ENCODE results near the gene STARD3.
"Not testable (repeated sequence)": the region's sequence is repeated elsewhere in the genome, so short reads cannot be mapped to it uniquely, and the experiment has no call there.

STARD3 gene

DNA sequence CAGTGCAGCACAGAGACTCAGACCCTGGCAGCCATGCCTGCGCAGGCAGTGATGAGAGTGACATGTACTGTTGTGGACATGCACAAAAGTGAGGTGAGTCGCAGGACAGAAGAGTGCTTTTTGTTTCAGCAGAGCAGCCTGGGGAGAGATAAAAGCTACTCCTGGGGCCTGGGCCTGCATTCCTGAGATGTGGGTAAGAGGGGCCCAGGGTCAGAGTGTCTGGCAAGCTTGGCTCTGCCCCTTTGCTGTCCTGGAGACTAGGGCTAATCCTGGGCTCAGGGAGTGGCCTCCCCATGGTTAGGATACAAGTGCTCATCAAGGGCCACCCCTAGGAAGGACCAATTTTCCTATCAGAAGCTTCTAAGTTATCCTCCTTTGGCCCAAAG is 58.1 kb downstream of the STARD3 start:
- Histone ChIP-seq H3K27ac (ENCODE audit: low read depth in 2 of 2, low read length in 2 of 2) (peak overlapping the region; percentile 51 to 65), H3K36me3 (ENCODE audit: control insufficient read depth in 2 of 2, insufficient read depth in 2 of 2, low read length in 2 of 2) (no peaks in the 10 kb centered on the region), H3K4me3 (ENCODE audit: low read length in 2 of 2) (no peak overlapping the region)

DNA sequence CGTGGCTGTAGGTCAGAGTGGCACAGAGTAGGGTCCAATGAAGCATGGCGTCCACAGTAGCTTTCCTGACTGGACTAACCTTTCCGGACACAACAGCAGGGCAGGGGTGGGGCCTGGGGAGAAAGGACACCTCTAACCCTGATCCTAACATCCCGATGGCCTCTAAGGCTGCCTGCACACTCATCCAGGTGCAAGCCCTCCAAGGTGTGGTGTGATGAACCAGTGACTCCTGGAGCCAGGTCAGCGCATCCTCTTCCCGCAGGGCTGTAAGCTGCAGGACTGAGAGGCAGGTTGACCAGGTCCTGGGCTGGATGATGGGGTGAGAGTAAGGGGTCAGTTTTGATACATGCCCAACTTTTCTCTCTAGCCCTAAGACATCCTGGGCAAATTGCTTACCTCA is 59.8 kb downstream of the STARD3 start:
- no peak overlapping the region for H3K27ac ChIP-seq (ENCODE audit: low read depth in 2 of 2, low read length in 2 of 2)
- H3K4me1 ChIP-seq (ENCODE audit: control insufficient read depth in 2 of 2, insufficient read depth in 2 of 2, low read length in 2 of 2), result peaks cover 13 to 17% of the 10 kb centered on the region in 2 donors
- H3K4me3 ChIP-seq (ENCODE audit: low read length in 2 of 2), result no peak overlapping the region
- H3K9ac ChIP-seq (ENCODE audit: low read depth in 1 of 2, low read length in 2 of 2), result no peak overlapping the region
- no peaks in the 10 kb centered on the region for H3K36me3 ChIP-seq (ENCODE audit: control insufficient read depth in 2 of 2, insufficient read depth in 2 of 2, low read length in 2 of 2)
- H3K9me3 ChIP-seq (ENCODE audit: control insufficient read depth in 2 of 2, low read length in 2 of 2), result no peaks in the 10 kb centered on the region
- no peaks in the 10 kb centered on the region for H3K27me3 ChIP-seq (ENCODE audit: control insufficient read depth in 2 of 2, insufficient read depth in 2 of 2, low read length in 2 of 2)

More for the DNA sequence above, 58.1 kb downstream of the STARD3 start:
- no peaks in the 10 kb centered on the region for H3K9me3 ChIP-seq (ENCODE audit: control insufficient read depth in 2 of 2, low read length in 2 of 2)
- H3K9ac ChIP-seq (ENCODE audit: low read depth in 1 of 2, low read length in 2 of 2), result no peak overlapping the region
- H3K27me3 ChIP-seq (ENCODE audit: control insufficient read depth in 2 of 2, insufficient read depth in 2 of 2, low read length in 2 of 2), result no peaks in the 10 kb centered on the region
- peaks cover 10 to 12% of the 10 kb centered on the region in 2 donors for H3K4me1 ChIP-seq (ENCODE audit: control insufficient read depth in 2 of 2, insufficient read depth in 2 of 2, low read length in 2 of 2)

DNA sequence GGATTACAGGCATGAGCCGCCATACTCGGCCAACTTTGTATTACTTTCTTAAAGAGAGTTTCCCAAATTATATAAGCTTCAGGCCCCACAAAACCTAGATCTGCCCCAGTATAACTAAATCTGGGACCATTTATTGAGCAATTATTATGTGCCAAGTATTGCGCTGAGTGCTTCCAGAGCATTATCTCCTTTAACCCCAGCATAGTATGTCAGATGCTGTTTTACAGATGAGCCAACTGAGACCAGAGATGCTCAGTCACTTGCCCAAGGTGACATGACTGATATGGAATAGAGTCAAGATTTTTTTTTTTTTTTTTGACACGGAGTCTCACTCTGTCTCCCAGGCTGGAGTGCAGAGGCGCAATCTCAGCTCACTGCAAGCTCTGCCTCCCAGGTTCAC is 61.0 kb downstream of the STARD3 start:
- H3K4me1 ChIP-seq (ENCODE audit: control insufficient read depth in 2 of 2, insufficient read depth in 2 of 2, low read length in 2 of 2), result peaks cover 21 to 29% of the 10 kb centered on the region in 2 donors
- H3K4me3 ChIP-seq (ENCODE audit: low read length in 2 of 2), result no peak overlapping the region
- H3K27me3 ChIP-seq (ENCODE audit: control insufficient read depth in 2 of 2, insufficient read depth in 2 of 2, low read length in 2 of 2), result no peaks in the 10 kb centered on the region
- H3K9ac ChIP-seq (ENCODE audit: low read depth in 1 of 2, low read length in 2 of 2), result no peak overlapping the region
- H3K9me3 ChIP-seq (ENCODE audit: control insufficient read depth in 2 of 2, low read length in 2 of 2), result no peaks in the 10 kb centered on the region
- no peaks in the 10 kb centered on the region for H3K36me3 ChIP-seq (ENCODE audit: control insufficient read depth in 2 of 2, insufficient read depth in 2 of 2, low read length in 2 of 2)
- no peak overlapping the region for H3K27ac ChIP-seq (ENCODE audit: low read depth in 2 of 2, low read length in 2 of 2)

GRCh38 chr17:39699157-39699817 is 62.3 kb downstream of the STARD3 start:
- Histone ChIP-seq H3K4me1 (ENCODE audit: control insufficient read depth in 2 of 2, insufficient read depth in 2 of 2, low read length in 2 of 2) (peaks cover 33 to 42% of the 10 kb centered on the region in 2 donors), H3K9ac (ENCODE audit: low read depth in 1 of 2, low read length in 2 of 2) (peak overlapping the region; percentile 70 to 92), H3K27ac (ENCODE audit: low read depth in 2 of 2, low read length in 2 of 2) (peak overlapping the region; percentile 93 to 95), H3K4me3 (ENCODE audit: low read length in 2 of 2) (peak overlapping the region; percentile 83 to 93)
- H3K27me3 ChIP-seq (ENCODE audit: control insufficient read depth in 2 of 2, insufficient read depth in 2 of 2, low read length in 2 of 2); H3K9me3 ChIP-seq (ENCODE audit: control insufficient read depth in 2 of 2, low read length in 2 of 2); H3K36me3 ChIP-seq (ENCODE audit: control insufficient read depth in 2 of 2, insufficient read depth in 2 of 2, low read length in 2 of 2): not testable (repeated sequence)

DNA sequence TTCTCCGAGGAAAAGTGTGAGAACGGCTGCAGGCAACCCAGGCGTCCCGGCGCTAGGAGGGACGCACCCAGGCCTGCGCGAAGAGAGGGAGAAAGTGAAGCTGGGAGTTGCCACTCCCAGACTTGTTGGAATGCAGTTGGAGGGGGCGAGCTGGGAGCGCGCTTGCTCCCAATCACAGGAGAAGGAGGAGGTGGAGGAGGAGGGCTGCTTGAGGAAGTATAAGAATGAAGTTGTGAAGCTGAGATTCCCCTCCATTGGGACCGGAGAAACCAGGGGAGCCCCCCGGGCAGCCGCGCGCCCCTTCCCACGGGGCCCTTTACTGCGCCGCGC is 62.8 kb downstream of the STARD3 start, which contains the start of gene ERBB2:
TSS of gene ERBB2 (plus strand) at position 247 of the 330 bp plus-strand sequence. CDS start 175 bp downstream, outside the sequence.
- peak within 1 kb of the TSS; percentile 82 to 92 for H3K9ac ChIP-seq (ENCODE audit: low read depth in 1 of 2, low read length in 2 of 2)

GRCh38 chr17:39700148-39700987 is 63.4 kb downstream of the STARD3 start:
- H3K4me3 ChIP-seq (ENCODE audit: low read length in 2 of 2), result peak overlapping the region; percentile 83 to 93
- H3K9me3 ChIP-seq (ENCODE audit: control insufficient read depth in 2 of 2, low read length in 2 of 2), result no peaks in the 10 kb centered on the region
- H3K4me1 ChIP-seq (ENCODE audit: control insufficient read depth in 2 of 2, insufficient read depth in 2 of 2, low read length in 2 of 2), result peaks cover 38 to 47% of the 10 kb centered on the region in 2 donors
- peak overlapping the region; percentile 93 to 95 for H3K27ac ChIP-seq (ENCODE audit: low read depth in 2 of 2, low read length in 2 of 2)
- H3K9ac ChIP-seq (ENCODE audit: low read depth in 1 of 2, low read length in 2 of 2), result peak overlapping the region; percentile 82 to 92
- H3K36me3 ChIP-seq (ENCODE audit: control insufficient read depth in 2 of 2, insufficient read depth in 2 of 2, low read length in 2 of 2), result peaks cover 0 to 3% of the 10 kb centered on the region in 2 donors
- no peaks in the 10 kb centered on the region for H3K27me3 ChIP-seq (ENCODE audit: control insufficient read depth in 2 of 2, insufficient read depth in 2 of 2, low read length in 2 of 2)

More for the DNA sequence above, 62.8 kb downstream of the STARD3 start, which contains the start of gene ERBB2:
- Histone ChIP-seq H3K27me3 (ENCODE audit: control insufficient read depth in 2 of 2, insufficient read depth in 2 of 2, low read length in 2 of 2) (no peaks in the 10 kb centered on the region), H3K9me3 (ENCODE audit: control insufficient read depth in 2 of 2, low read length in 2 of 2) (no peaks in the 10 kb centered on the region), H3K4me3 (ENCODE audit: low read length in 2 of 2) (peak within 1 kb of the TSS; percentile 83 to 93), H3K36me3 (ENCODE audit: control insufficient read depth in 2 of 2, insufficient read depth in 2 of 2, low read length in 2 of 2) (peaks cover 0 to 3% of the 10 kb centered on the region in 2 donors), H3K4me1 (ENCODE audit: control insufficient read depth in 2 of 2, insufficient read depth in 2 of 2, low read length in 2 of 2) (peaks cover 38 to 47% of the 10 kb centered on the region in 2 donors), H3K27ac (ENCODE audit: low read depth in 2 of 2, low read length in 2 of 2) (peak within 1 kb of the TSS; percentile 93 to 95)

- H3K9ac ChIP-seq (ENCODE audit: low read depth in 1 of 2, low read length in 2 of 2), result peak overlapping the region; percentile 82 to 92
- peaks cover 43 to 51% of the 10 kb centered on the region in 2 donors for H3K4me1 ChIP-seq (ENCODE audit: control insufficient read depth in 2 of 2, insufficient read depth in 2 of 2, low read length in 2 of 2)
- H3K27me3 ChIP-seq (ENCODE audit: control insufficient read depth in 2 of 2, insufficient read depth in 2 of 2, low read length in 2 of 2), result no peaks in the 10 kb centered on the region
- H3K36me3 ChIP-seq (ENCODE audit: control insufficient read depth in 2 of 2, insufficient read depth in 2 of 2, low read length in 2 of 2), result peaks cover 0 to 3% of the 10 kb centered on the region in 2 donors
- no peaks in the 10 kb centered on the region for H3K9me3 ChIP-seq (ENCODE audit: control insufficient read depth in 2 of 2, low read length in 2 of 2)
- H3K4me3 ChIP-seq (ENCODE audit: low read length in 2 of 2), result peak overlapping the region; percentile 83 to 93
- peak overlapping the region; percentile 93 to 95 for H3K27ac ChIP-seq (ENCODE audit: low read depth in 2 of 2, low read length in 2 of 2)
Measured at GRCh38 chr17:39701012-39701783, 64.3 kb downstream of the STARD3 start.

- no peaks in the 10 kb centered on the region for H3K27me3 ChIP-seq (ENCODE audit: control insufficient read depth in 2 of 2, insufficient read depth in 2 of 2, low read length in 2 of 2)
- peak overlapping the region; percentile 93 to 95 for H3K27ac ChIP-seq (ENCODE audit: low read depth in 2 of 2, low read length in 2 of 2)
- H3K9me3 ChIP-seq (ENCODE audit: control insufficient read depth in 2 of 2, low read length in 2 of 2), result no peaks in the 10 kb centered on the region
- H3K4me1 ChIP-seq (ENCODE audit: control insufficient read depth in 2 of 2, insufficient read depth in 2 of 2, low read length in 2 of 2), result peaks cover 50 to 58% of the 10 kb centered on the region in 2 donors
- H3K4me3 ChIP-seq (ENCODE audit: low read length in 2 of 2), result peak overlapping the region; percentile 83 to 93
- H3K36me3 ChIP-seq (ENCODE audit: control insufficient read depth in 2 of 2, insufficient read depth in 2 of 2, low read length in 2 of 2), result peaks cover 0 to 5% of the 10 kb centered on the region in 2 donors
- H3K9ac ChIP-seq (ENCODE audit: low read depth in 1 of 2, low read length in 2 of 2), result peak overlapping the region; percentile 82 to 92
Measured at GRCh38 chr17:39701784-39702422, 65.0 kb downstream of the STARD3 start.

Measured in mucosa of rectum (tissue), 2 donors.